Parathyroid adenoma (tissue), 2 donors: ENCODE measurements around the gene ADISSP.

Source experiments
- H2AFZ ChIP-seq: fragments of 300-600 bp; sonication (generic); one replicate; pipeline ENCODE4 v1.7.0; 2017; ENCODE audit warnings: antibody characterized with exemption, mild to moderate bottlenecking
- H3K27ac ChIP-seq: fragments of 300-600 bp; sonication (generic); one replicate; pipeline ENCODE4 v1.7.0; 2017
- H3K27me3 ChIP-seq: fragments of 300-600 bp; sonication (generic); one replicate; pipeline ENCODE4 v1.7.0; 2017; ENCODE audit warnings: low read length; ENCODE audit not compliant: control insufficient read depth, insufficient read depth
- H3K36me3 ChIP-seq: fragments of 300-600 bp; sonication (generic); one replicate; pipeline ENCODE4 v1.7.0; 2017; ENCODE audit warnings: low read length; ENCODE audit not compliant: control insufficient read depth, insufficient read depth
- H3K4me1 ChIP-seq: fragments of 300-600 bp; sonication (generic); one replicate; pipeline ENCODE4 v1.7.0; 2017; ENCODE audit warnings: control low read depth
- H3K4me2 ChIP-seq: fragments of 300-600 bp; sonication (generic); one replicate; pipeline ENCODE4 v1.7.0; 2017; ENCODE audit warnings: low read length
- H3K4me3 ChIP-seq: fragments of 300-600 bp; sonication (generic); one replicate; pipeline ENCODE4 v1.7.0; 2017; ENCODE audit warnings: low read depth, low read length
- H3K79me2 ChIP-seq: fragments of 300-600 bp; sonication (generic); one replicate; pipeline ENCODE4 v1.7.0; 2017; ENCODE audit warnings: control low read depth
- H3K9ac ChIP-seq: fragments of 300-600 bp; sonication (generic); one replicate; pipeline ENCODE4 v1.7.0; 2017; ENCODE audit warnings: mild to moderate bottlenecking
- H3K9me3 ChIP-seq: fragments of 300-600 bp; sonication (generic); one replicate; pipeline ENCODE4 v1.7.0; 2017; ENCODE audit warnings: low read length; ENCODE audit not compliant: control insufficient read depth
- CTCF ChIP-seq: fragments of 300-600 bp; sonication (generic); IDR thresholded peaks from one replicate; pipeline ENCODE4 v1.7.0; 2017; ENCODE audit warnings: antibody characterized with exemption, mild to moderate bottlenecking
- donor health status: primary hyperparathyroidism.

ADISSP gene

GRCh38 chr20:3753098-3753497 lies 14.5 kb downstream of the ADISSP start:
- no peak overlapping the region for H2AFZ ChIP-seq
- H3K27me3 ChIP-seq, result peaks cover 5% of the 10 kb centered on the region
- H3K36me3 ChIP-seq, result no peaks in the 10 kb centered on the region
- H3K79me2 ChIP-seq, result no peaks in the 10 kb centered on the region
- no peaks in the 10 kb centered on the region for H3K4me1 ChIP-seq
- H3K9me3 ChIP-seq, result no peaks in the 10 kb centered on the region
- TF ChIP-seq CTCF, result peak; percentile 79
- H3K4me2 ChIP-seq, result no peak overlapping the region
- no peak overlapping the region for H3K4me3 ChIP-seq
- no peak overlapping the region for H3K27ac ChIP-seq
- H3K9ac ChIP-seq, result no peak overlapping the region

- no peaks in the 10 kb centered on the region for H3K36me3 ChIP-seq
- no peaks in the 10 kb centered on the region for H3K9me3 ChIP-seq
- no peak overlapping the region for H3K4me3 ChIP-seq
- H3K79me2 ChIP-seq, result no peaks in the 10 kb centered on the region
- peak overlapping the region; percentile 45 for H3K4me2 ChIP-seq
- no peaks in the 10 kb centered on the region for H3K4me1 ChIP-seq
- H2AFZ ChIP-seq, result no peak overlapping the region
- TF ChIP-seq CTCF, result no peak
- H3K9ac ChIP-seq, result no peak overlapping the region
- no peak overlapping the region for H3K27ac ChIP-seq
- H3K27me3 ChIP-seq, result peaks cover 5% of the 10 kb centered on the region
Observed at GRCh38 chr20:3752386-3752759, 15.2 kb downstream of the ADISSP start.

- Histone ChIP-seq H3K9ac (no peak overlapping the region), H3K4me1 (no peaks in the 10 kb centered on the region), H3K27ac (no peak overlapping the region), H3K4me3 (no peak overlapping the region), H3K27me3 (peaks cover 5% of the 10 kb centered on the region), H3K36me3 (no peaks in the 10 kb centered on the region), H3K79me2 (no peaks in the 10 kb centered on the region), H3K9me3 (no peaks in the 10 kb centered on the region), H3K4me2 (peak overlapping the region; percentile 45), H2AFZ (peak overlapping the region; percentile 53)
- TF ChIP-seq CTCF, result no peak
Observed at GRCh38 chr20:3751675-3752385, 15.7 kb downstream of the ADISSP start.

GRCh38 chr20:3751305-3751674 lies 16.3 kb downstream of the ADISSP start:
- Histone ChIP-seq H3K27me3 (peaks cover 5% of the 10 kb centered on the region), H2AFZ (no peak overlapping the region), H3K79me2 (no peaks in the 10 kb centered on the region), H3K4me2 (no peak overlapping the region), H3K4me1 (no peaks in the 10 kb centered on the region), H3K4me3 (no peak overlapping the region), H3K9ac (no peak overlapping the region), H3K27ac (no peak overlapping the region), H3K9me3 (no peaks in the 10 kb centered on the region), H3K36me3 (no peaks in the 10 kb centered on the region)
- no peak for TF ChIP-seq CTCF
